KMS-11 (cell line): Measurements from ENCODE around the gene FXYD5.

Source experiments
- H2AFZ ChIP-seq: fragments of 200-600 bp; sonication (generic); 2 replicates; pipeline ENCODE4 v1.6.1; 2016; ENCODE audit warnings: antibody characterized with exemption, mixed run types, low read depth
- H3K27ac ChIP-seq: fragments of 200-600 bp; sonication (generic); 2 replicates; pipeline ENCODE4 v1.6.1; 2016; ENCODE audit warnings: mild to moderate bottlenecking, mixed run types
- H3K27me3 ChIP-seq: fragments of 200-600 bp; sonication (generic); 2 replicates; pipeline ENCODE4 v1.6.1; 2017; ENCODE audit warnings: mild to moderate bottlenecking, low read depth, mixed run types, moderate library complexity; ENCODE audit not compliant: insufficient read depth
- H3K36me3 ChIP-seq: fragments of 200-600 bp; sonication (generic); 2 replicates; pipeline ENCODE4 v1.6.1; 2017; ENCODE audit warnings: mild to moderate bottlenecking, mixed run types; ENCODE audit not compliant: insufficient read depth
- H3K4me1 ChIP-seq: fragments of 200-600 bp; sonication (generic); 2 replicates; pipeline ENCODE4 v1.6.1; 2016; ENCODE audit warnings: mild to moderate bottlenecking, low read depth, mixed run types; ENCODE audit not compliant: poor library complexity, severe bottlenecking
- H3K4me2 ChIP-seq: fragments of 200-600 bp; sonication (generic); 2 replicates; pipeline ENCODE4 v1.7.0; 2016; ENCODE audit warnings: mild to moderate bottlenecking, mixed run types
- H3K4me3 ChIP-seq: fragments of 200-600 bp; sonication (generic); IDR thresholded peaks from 2 replicates; pipeline ENCODE4 v1.6.1; 2017; ENCODE audit warnings: low read depth, low read length, mixed read lengths; ENCODE audit not compliant: insufficient read depth
- H3K79me2 ChIP-seq: fragments of 200-600 bp; sonication (generic); 2 replicates; pipeline ENCODE4 v1.6.1; 2016; ENCODE audit warnings: low read depth, mixed run types; ENCODE audit not compliant: insufficient read depth
- H3K9ac ChIP-seq: fragments of 200-600 bp; sonication (generic); 2 replicates; pipeline ENCODE4 v1.6.1; 2016; ENCODE audit warnings: mild to moderate bottlenecking, mixed run types
- H4K20me1 ChIP-seq: fragments of 200-600 bp; sonication (generic); 2 replicates; pipeline ENCODE4 v1.6.1; 2016; ENCODE audit warnings: mild to moderate bottlenecking, mixed run types; ENCODE audit not compliant: insufficient read depth
- TF ChIP-seq, protein P1 (sequence below): fragments of 200-600 bp; sonication (generic); conservative IDR thresholded peaks from 2 replicates; pipeline ENCODE4 v1.6.1; 2017; ENCODE audit warnings: low read depth, mild to moderate bottlenecking, antibody characterized with exemption, low read length, moderate library complexity, mixed read lengths

FXYD5 gene

DNA sequence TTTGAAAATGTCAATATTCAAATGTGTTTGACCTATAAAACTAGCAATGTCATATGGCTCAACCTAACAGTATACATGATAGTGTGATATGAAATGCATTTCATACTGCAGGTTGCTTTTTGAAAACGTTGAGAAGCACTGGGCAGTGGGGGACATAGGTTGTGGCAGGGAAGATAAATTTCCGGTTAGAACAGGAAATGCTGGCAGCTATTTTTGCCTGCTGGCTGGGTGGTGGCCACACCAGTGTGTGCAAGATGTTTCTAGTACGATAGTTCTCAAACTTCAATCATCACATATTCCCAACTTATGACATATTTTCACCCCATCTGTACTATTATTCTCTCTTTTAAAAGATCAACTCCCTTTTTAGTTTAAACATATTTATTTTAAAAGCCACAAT lies 17.2 kb downstream of the FXYD5 start:
- Histone ChIP-seq H3K27ac (no peak overlapping the region), H3K36me3 (no peaks in the 10 kb centered on the region), H3K79me2 (no peaks in the 10 kb centered on the region), H3K4me2 (no peak overlapping the region), H2AFZ (no peak overlapping the region), H3K9ac (no peak overlapping the region), H4K20me1 (no peaks in the 10 kb centered on the region), H3K27me3 (no peaks in the 10 kb centered on the region), H3K4me3 (no peak overlapping the region), H3K4me1 (no peaks in the 10 kb centered on the region)
- TF ChIP-seq, protein P1, sequence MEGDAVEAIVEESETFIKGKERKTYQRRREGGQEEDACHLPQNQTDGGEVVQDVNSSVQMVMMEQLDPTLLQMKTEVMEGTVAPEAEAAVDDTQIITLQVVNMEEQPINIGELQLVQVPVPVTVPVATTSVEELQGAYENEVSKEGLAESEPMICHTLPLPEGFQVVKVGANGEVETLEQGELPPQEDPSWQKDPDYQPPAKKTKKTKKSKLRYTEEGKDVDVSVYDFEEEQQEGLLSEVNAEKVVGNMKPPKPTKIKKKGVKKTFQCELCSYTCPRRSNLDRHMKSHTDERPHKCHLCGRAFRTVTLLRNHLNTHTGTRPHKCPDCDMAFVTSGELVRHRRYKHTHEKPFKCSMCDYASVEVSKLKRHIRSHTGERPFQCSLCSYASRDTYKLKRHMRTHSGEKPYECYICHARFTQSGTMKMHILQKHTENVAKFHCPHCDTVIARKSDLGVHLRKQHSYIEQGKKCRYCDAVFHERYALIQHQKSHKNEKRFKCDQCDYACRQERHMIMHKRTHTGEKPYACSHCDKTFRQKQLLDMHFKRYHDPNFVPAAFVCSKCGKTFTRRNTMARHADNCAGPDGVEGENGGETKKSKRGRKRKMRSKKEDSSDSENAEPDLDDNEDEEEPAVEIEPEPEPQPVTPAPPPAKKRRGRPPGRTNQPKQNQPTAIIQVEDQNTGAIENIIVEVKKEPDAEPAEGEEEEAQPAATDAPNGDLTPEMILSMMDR: no peak

DNA sequence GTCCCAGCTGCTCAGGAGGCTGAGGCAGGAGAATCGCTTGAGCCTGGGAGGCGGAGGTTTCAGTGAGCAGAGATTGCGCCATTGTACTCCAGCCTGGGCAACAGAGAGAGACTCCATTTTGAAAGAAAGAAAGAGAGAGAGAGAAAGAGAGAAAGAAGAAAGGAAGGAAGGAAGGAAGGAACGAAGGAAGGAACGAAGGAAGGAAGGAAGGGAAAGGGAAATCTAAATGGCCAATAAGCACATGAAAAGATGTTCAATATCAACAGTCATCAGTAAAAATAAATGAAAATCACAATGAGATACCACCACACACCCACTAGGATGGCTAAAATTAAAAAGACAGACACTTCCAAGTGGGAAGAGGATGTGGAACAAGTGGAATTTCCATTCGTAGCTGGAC lies 19.7 kb downstream of the FXYD5 start:
- Histone ChIP-seq H3K4me1 (no peaks in the 10 kb centered on the region), H2AFZ (no peak overlapping the region), H3K4me2 (no peak overlapping the region), H3K27ac (no peak overlapping the region), H3K79me2 (no peaks in the 10 kb centered on the region), H3K27me3 (no peaks in the 10 kb centered on the region), H4K20me1 (no peaks in the 10 kb centered on the region), H3K9ac (no peak overlapping the region), H3K36me3 (no peaks in the 10 kb centered on the region), H3K4me3 (no peak overlapping the region)
- TF ChIP-seq, protein P1: no peak

DNA sequence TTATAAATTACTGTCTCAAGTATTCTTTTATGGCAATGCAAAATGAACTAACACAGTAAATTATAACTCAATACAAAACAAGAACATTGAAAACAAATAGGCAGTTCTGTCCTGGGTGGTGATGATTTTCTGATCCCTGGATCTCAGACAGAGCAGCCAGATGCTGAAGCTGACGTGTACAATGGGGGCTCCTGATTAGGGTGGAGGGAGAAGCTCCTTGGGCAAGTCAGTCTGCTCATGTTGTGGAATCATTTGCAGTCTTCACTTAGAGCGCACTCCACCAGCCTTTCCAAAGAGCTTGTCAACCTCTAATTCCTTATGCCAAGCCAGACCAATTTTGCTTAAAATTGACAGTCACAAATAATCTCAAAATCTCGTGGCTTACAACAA lies 21.6 kb downstream of the FXYD5 start:
- Histone ChIP-seq H3K27ac (no peak overlapping the region), H3K4me3 (no peak overlapping the region), H3K4me1 (no peaks in the 10 kb centered on the region), H2AFZ (no peak overlapping the region), H3K4me2 (no peak overlapping the region), H3K36me3 (no peaks in the 10 kb centered on the region), H4K20me1 (no peaks in the 10 kb centered on the region), H3K27me3 (no peaks in the 10 kb centered on the region), H3K79me2 (no peaks in the 10 kb centered on the region), H3K9ac (no peak overlapping the region)
- TF ChIP-seq, protein P1: no peak

DNA sequence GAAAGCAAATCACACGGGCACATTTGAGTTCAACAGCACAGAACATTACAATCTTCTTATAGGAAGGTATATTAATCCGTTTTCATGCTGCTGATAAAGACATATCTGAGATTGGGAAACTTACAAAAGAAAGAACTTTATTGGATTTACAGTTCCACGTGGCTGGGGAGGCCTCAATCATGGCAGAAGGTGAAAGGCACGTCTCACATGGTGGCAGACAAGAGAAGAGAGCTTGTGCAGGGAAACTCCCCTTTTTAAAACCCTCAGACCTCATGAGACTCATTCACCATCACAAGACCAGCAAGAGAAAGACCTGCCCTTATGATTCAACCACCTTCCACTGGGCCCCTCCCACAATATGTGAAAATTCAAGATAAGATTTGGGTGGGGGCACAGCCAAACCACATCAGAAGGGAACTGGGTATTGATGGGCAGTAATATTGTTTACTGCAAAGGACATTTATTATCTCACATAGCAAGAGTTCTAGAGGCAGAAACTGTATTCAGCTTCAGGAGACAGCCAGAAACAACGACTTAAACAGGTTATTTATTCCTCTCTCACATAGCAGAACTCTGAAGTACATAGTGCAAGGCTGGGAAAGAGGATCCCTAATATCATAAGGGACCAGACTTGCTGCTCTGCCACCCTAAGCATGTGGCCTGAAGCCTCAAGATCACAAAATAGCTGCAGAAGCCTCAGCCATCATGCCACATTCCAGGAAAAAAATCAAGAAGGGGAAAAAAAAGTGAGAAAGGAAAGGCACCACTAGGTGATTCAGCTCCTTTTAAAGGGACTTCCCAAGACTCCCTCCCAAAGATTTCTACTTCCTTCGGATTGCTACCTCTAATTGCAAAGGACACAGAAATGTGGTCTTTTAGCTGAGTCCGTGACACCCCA lies 23.1 kb downstream of the FXYD5 start:
- H3K36me3 ChIP-seq: no peaks in the 10 kb centered on the region
- no peaks in the 10 kb centered on the region for H3K4me1 ChIP-seq
- no peak overlapping the region for H3K9ac ChIP-seq
- H3K4me2 ChIP-seq: no peak overlapping the region
- H3K4me3 ChIP-seq: no peak overlapping the region
- H3K27me3 ChIP-seq: no peaks in the 10 kb centered on the region
- TF ChIP-seq, protein P1: no peak
- H3K79me2 ChIP-seq: no peaks in the 10 kb centered on the region
- no peak overlapping the region for H2AFZ ChIP-seq
- H3K27ac ChIP-seq: no peak overlapping the region
- no peaks in the 10 kb centered on the region for H4K20me1 ChIP-seq
